SK-N-SH (cell line): Measurements from ENCODE around the gene BTBD9. TPM values are rescaled to one million over a fixed set of nuclear protein-coding genes. Genes with fewer than 3 reads are reported as not detected.

Source experiments
- CTCF ChIA-PET: fragments of 300-600, 350-600 bp; formaldehyde crosslinking; extraction: SDS; loops from one replicate; lab custom pipeline; 2021; lab: Yijun Ruan, JAX
- POLR2A ChIA-PET: fragments of 350-600 bp; sonication (Branson Sonifier 250); formaldehyde crosslinking; extraction: SDS; loops from one replicate; lab custom pipeline; 2020; ENCODE audit warnings: antibody characterized with exemption, inconsistent platforms; lab: Yijun Ruan, JAX
- DNase-seq: peaks from one replicate; pipeline ENCODE4 v3.0.0; 2012
- H2AFZ ChIP-seq: fragments of 200-600 bp; sonication (generic); 2 replicates; pipeline ENCODE4 v1.8.1; 2016; ENCODE audit warnings: antibody characterized with exemption, mild to moderate bottlenecking, low read depth
- H3F3A ChIP-seq: fragments of 200-600 bp; sonication (generic); replicated peaks from 2 replicates; pipeline ENCODE3; 2016; ENCODE audit warnings: antibody characterized with exemption, mild to moderate bottlenecking; ENCODE audit not compliant: insufficient read depth
- H3K27ac ChIP-seq, 2 experiments: fragments of 200-500 bp in 1 of 2; fragments of 200-600 bp in 1 of 2; sonication (Bioruptor generic) in 1 of 2; sonication (generic), shearing (Covaris generic) in 1 of 2; 2 replicates each; pipeline versions ENCODE4 v1.5.1 to v1.6.1; 2014 to 2016; ENCODE audit warnings: low read depth in 2 of 2, inconsistent platforms in 1 of 2, low read length in 1 of 2, mild to moderate bottlenecking in 1 of 2, mixed read lengths in 1 of 2
- H3K27me3 ChIP-seq: fragments of 200-600 bp; sonication (generic), shearing (Covaris generic); 2 replicates; pipeline ENCODE4 v1.6.1; 2016; ENCODE audit warnings: mixed run types; ENCODE audit not compliant: insufficient read depth
- H3K36me3 ChIP-seq, 2 experiments: fragments of 200-500 bp in 1 of 2; fragments of 200-600 bp in 1 of 2; sonication (Bioruptor generic) in 1 of 2; sonication (generic) in 1 of 2; replicated peaks in 1 of 2; 2 replicates each; pipeline versions ENCODE3 to v1.5.1; 2014 to 2016; ENCODE audit warnings: low read length in 1 of 2, mild to moderate bottlenecking in 1 of 2; ENCODE audit not compliant: insufficient read depth in 2 of 2, control insufficient read depth in 1 of 2
- H3K4me1 ChIP-seq, 2 experiments: fragments of 200-500 bp in 1 of 2; fragments of 200-600 bp in 1 of 2; sonication (Bioruptor generic) in 1 of 2; sonication (generic), shearing (Covaris generic) in 1 of 2; 2 replicates each; pipeline versions ENCODE4 v1.5.1 to v1.6.1; 2014 to 2016; ENCODE audit warnings: low read depth in 1 of 2, low read length in 1 of 2, mixed run types in 1 of 2; ENCODE audit not compliant: insufficient read depth in 2 of 2, control insufficient read depth in 1 of 2
- H3K4me2 ChIP-seq: fragments of 200-600 bp; sonication (generic), shearing (Covaris generic); 2 replicates; pipeline ENCODE4 v1.6.1; 2017; ENCODE audit warnings: mixed run types
- H3K4me3 ChIP-seq, 2 experiments: fragments of 200-500 bp in 1 of 2; fragments of 200-600 bp in 1 of 2; sonication (Bioruptor generic) in 1 of 2; sonication (generic), shearing (Covaris generic) in 1 of 2; 2 replicates each; pipeline versions ENCODE4 v1.5.1 to v1.8.1; 2014 to 2016; ENCODE audit warnings: low read depth in 2 of 2, inconsistent platforms in 1 of 2, low read length in 1 of 2, mild to moderate bottlenecking in 1 of 2, mixed read lengths in 1 of 2, moderate library complexity in 1 of 2
- H3K79me2 ChIP-seq: fragments of 200-600 bp; sonication (generic); 2 replicates; pipeline ENCODE4 v1.8.1; 2017; ENCODE audit warnings: mild to moderate bottlenecking; ENCODE audit not compliant: insufficient read depth
- H3K9ac ChIP-seq: fragments of 200-600 bp; sonication (generic); 2 replicates; pipeline ENCODE4 v1.6.1; 2017; ENCODE audit warnings: mixed run types
- H3K9me2 ChIP-seq: fragments of 200-600 bp; sonication (generic); 2 replicates; pipeline ENCODE4 v1.6.1; 2017; ENCODE audit warnings: mixed run types
- H3K9me3 ChIP-seq: fragments of 200-600 bp; sonication (generic); 2 replicates; pipeline ENCODE4 v1.6.1; 2017; ENCODE audit warnings: mixed run types, mild to moderate bottlenecking, moderate library complexity
- H4K20me1 ChIP-seq: fragments of 200-600 bp; sonication (generic); 2 replicates; pipeline ENCODE4 v1.6.1; 2017; ENCODE audit warnings: mild to moderate bottlenecking, mixed run types; ENCODE audit not compliant: insufficient read depth
- EP300 ChIP-seq, 2 experiments: IDR thresholded peaks; 2 replicates each; pipeline versions ENCODE4 v1.4.0 to v1.6.1; 2012; ENCODE audit warnings: borderline replicate concordance in 1 of 2, low read depth in 1 of 2, low read length in 1 of 2
- FOSL2 ChIP-seq: IDR thresholded peaks from 2 replicates; pipeline ENCODE4 v1.4.0; 2012; ENCODE audit warnings: low read depth, mild to moderate bottlenecking, moderate library complexity, borderline replicate concordance
- FOXM1 ChIP-seq: IDR thresholded peaks from 2 replicates; pipeline ENCODE4 v1.4.0; 2012; ENCODE audit warnings: low read depth, mild to moderate bottlenecking
- JUND ChIP-seq: IDR thresholded peaks from 2 replicates; pipeline ENCODE4 v1.4.0; 2012
- RFX5 ChIP-seq: IDR thresholded peaks from 2 replicates; pipeline ENCODE4 v1.6.1; 2012; ENCODE audit warnings: mild to moderate bottlenecking, improper control_type of control experiment, low read length
- SIN3A ChIP-seq: IDR thresholded peaks from 2 replicates; pipeline ENCODE4 v1.6.1; 2012; ENCODE audit warnings: low read depth, mild to moderate bottlenecking, low read length, moderate library complexity, borderline replicate concordance
- TCF12 ChIP-seq: IDR thresholded peaks from 2 replicates; pipeline ENCODE4 v1.4.0; 2012
- WGBS: methylation state at CpG from one replicate; pipeline ENCODE4 v1.1.6; 2017; ENCODE audit warnings: low lambda C conversion rate; 5-methylcytosine and 5-hydroxymethylcytosine counted together
- polyA plus RNA-seq, 3 experiments: library from polyadenylated mRNA; depleted of rRNA; stranded (reverse); fragments of >200 nt; gene quantifications; 2 replicates each; pipeline ENCODE4 v1.2.3, GENCODE V29; 2012
- TF ChIP-seq, protein P1 (sequence below): IDR thresholded peaks from 2 replicates; pipeline ENCODE4 v1.4.0; 2012; ENCODE audit warnings: low read depth
- TF ChIP-seq, protein P2 (sequence below): IDR thresholded peaks from 2 replicates; pipeline ENCODE4 v1.4.0; 2012; ENCODE audit warnings: low read depth, borderline replicate concordance
- TF ChIP-seq, protein P3 (sequence below): IDR thresholded peaks from 2 replicates; pipeline ENCODE4 v1.4.0; 2012; ENCODE audit warnings: low read depth, borderline replicate concordance

BTBD9 gene
- polyA plus RNA-seq, 1 of the 3 experiments (the other 2 are of a cell fraction) = 2.2 TPM

DNA sequence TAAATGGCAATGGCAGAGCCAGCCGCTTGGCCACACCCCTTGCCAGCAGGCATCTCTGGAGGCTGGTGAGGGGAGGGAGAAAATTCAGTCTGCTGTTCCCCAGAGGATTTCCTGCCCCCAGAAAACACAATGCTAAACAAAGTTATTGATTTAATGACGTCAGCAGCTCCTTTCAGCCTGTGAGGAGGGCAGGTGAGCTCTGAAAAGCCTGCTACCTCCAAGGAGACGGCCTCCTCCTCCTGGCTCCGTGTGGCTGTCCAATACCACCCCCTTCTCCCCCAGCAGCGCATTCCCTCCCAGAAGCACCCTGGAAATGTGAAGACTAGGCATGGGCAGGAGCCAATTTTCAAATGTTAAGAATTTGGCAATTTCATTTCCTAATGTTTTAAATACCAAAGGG lies 427.1 kb downstream of the BTBD9 start:
- no peaks in the 10 kb centered on the region for H3K9me3 ChIP-seq
- peak overlapping the region in 1 of 2 experiments; percentile 14; a peak in 2 of 4 replicates for H3K27ac ChIP-seq
- TF ChIP-seq, protein P1, sequence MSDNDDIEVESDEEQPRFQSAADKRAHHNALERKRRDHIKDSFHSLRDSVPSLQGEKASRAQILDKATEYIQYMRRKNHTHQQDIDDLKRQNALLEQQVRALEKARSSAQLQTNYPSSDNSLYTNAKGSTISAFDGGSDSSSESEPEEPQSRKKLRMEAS = no peak
- TF ChIP-seq, protein P2, sequence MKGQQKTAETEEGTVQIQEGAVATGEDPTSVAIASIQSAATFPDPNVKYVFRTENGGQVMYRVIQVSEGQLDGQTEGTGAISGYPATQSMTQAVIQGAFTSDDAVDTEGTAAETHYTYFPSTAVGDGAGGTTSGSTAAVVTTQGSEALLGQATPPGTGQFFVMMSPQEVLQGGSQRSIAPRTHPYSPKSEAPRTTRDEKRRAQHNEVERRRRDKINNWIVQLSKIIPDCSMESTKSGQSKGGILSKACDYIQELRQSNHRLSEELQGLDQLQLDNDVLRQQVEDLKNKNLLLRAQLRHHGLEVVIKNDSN = no peak
- TF ChIP-seq FOXM1 (no peak), RFX5 (no peak)
- WGBS = 81% methylated on average over 4 of the region's 5 CpGs
- ChIA-PET POLR2A (no interaction called here), CTCF (interaction anchor here (1.5 kb wide), 1 partner anchor 23 kb away, joined by 3 read pairs; no protein-coding TSS in a partner anchor)
- no peaks in the 10 kb centered on the region for H3F3A ChIP-seq
- peaks cover 9 to 53% of the 10 kb centered on the region in 2 experiments; a peak in 3 of 4 replicates for H3K4me1 ChIP-seq
- H3K4me2 ChIP-seq = no peak overlapping the region
- no peaks in the 10 kb centered on the region for H3K79me2 ChIP-seq
- no peak overlapping the region for H2AFZ ChIP-seq
- no peaks in the 10 kb centered on the region for H3K36me3 ChIP-seq
- H3K27me3 ChIP-seq = no peaks in the 10 kb centered on the region
- no peaks in the 10 kb centered on the region for H3K9me2 ChIP-seq
- no peaks in the 10 kb centered on the region for H4K20me1 ChIP-seq
- H3K4me3 ChIP-seq = no peak overlapping the region
- no peak for DNase-seq
- no peak overlapping the region for H3K9ac ChIP-seq

GRCh38 chr6:38212116-38212515 lies 427.6 kb downstream of the BTBD9 start:
- Histone ChIP-seq H3K27ac (no peak overlapping the region), H3K4me1 (peaks cover 9 to 52% of the 10 kb centered on the region in 2 experiments; a peak in 3 of 4 replicates), H4K20me1 (no peaks in the 10 kb centered on the region), H3K79me2 (no peaks in the 10 kb centered on the region), H2AFZ (no peak overlapping the region)
- POLR2A ChIA-PET = no interaction called here
- TF ChIP-seq FOSL2 (no peak), JUND (no peak), EP300 (IDR thresholded peaks at IDR 0.05; ENCODE audit: borderline replicate concordance in 1 of 2, low read depth in 1 of 2, low read length in 1 of 2) (no peak), TCF12 (no peak), SIN3A (no peak)
- TF ChIP-seq, protein P3, sequence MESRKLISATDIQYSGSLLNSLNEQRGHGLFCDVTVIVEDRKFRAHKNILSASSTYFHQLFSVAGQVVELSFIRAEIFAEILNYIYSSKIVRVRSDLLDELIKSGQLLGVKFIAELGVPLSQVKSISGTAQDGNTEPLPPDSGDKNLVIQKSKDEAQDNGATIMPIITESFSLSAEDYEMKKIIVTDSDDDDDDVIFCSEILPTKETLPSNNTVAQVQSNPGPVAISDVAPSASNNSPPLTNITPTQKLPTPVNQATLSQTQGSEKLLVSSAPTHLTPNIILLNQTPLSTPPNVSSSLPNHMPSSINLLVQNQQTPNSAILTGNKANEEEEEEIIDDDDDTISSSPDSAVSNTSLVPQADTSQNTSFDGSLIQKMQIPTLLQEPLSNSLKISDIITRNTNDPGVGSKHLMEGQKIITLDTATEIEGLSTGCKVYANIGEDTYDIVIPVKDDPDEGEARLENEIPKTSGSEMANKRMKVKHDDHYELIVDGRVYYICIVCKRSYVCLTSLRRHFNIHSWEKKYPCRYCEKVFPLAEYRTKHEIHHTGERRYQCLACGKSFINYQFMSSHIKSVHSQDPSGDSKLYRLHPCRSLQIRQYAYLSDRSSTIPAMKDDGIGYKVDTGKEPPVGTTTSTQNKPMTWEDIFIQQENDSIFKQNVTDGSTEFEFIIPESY = no peak
- TF ChIP-seq, all 33 proteins: peak for 0
- Histone ChIP-seq H3K4me3 (no peak overlapping the region), H3K9ac (no peak overlapping the region), H3K9me3 (no peaks in the 10 kb centered on the region), H3K4me2 (no peak overlapping the region), H3K36me3 (no peaks in the 10 kb centered on the region), H3K27me3 (no peaks in the 10 kb centered on the region), H3K9me2 (no peaks in the 10 kb centered on the region), H3F3A (no peaks in the 10 kb centered on the region)
- CTCF ChIA-PET = interaction anchor here (1.5 kb wide), 1 partner anchor 23 kb away, joined by 3 read pairs; no protein-coding TSS in a partner anchor
- no peak for DNase-seq
- WGBS = 94% methylated on average over 3 of the region's 3 CpGs
